Activated naive CD4-positive, alpha-beta T cell treated with anti-CD3 and anti-CD28 coated beads, Interleukin-2, amount 10 ng/mL, durations not matched to agents 7 days and 5 days (primary cell): ENCODE data around the gene SMYD5.
"Not testable (repeated sequence)": the region's sequence is repeated elsewhere in the genome, so short reads cannot be mapped to it uniquely, and the experiment has no call there.

Experiments
- CTCF ChIA-PET: fragments of 350-600 bp; sonication (Branson Sonifier 250); formaldehyde crosslinking; loops from one replicate; lab custom pipeline; 2021; ENCODE audit warnings: antibody characterized with exemption; lab: Charles Lee
- DNase-seq: peaks from one replicate; pipeline ENCODE4 v3.0.0-alpha.2; 2020
- H3K27ac Mint-ChIP-seq: one replicate; pipeline ENCODE4 v1.8.0; 2021; ENCODE audit warnings: mild to moderate bottlenecking, moderate library complexity, mixed read lengths
- H3K27me3 Mint-ChIP-seq: one replicate; pipeline ENCODE4 v1.8.0; 2021; ENCODE audit warnings: mild to moderate bottlenecking, mixed read lengths
- H3K36me3 Mint-ChIP-seq: one replicate; pipeline ENCODE4 v1.8.0; 2021; ENCODE audit warnings: mixed read lengths
- H3K4me1 Mint-ChIP-seq: one replicate; pipeline ENCODE4 v1.8.0; 2021; ENCODE audit warnings: mixed read lengths
- H3K4me3 Mint-ChIP-seq: one replicate; pipeline ENCODE4 v1.8.0; 2021; ENCODE audit warnings: mild to moderate bottlenecking, moderate library complexity, mixed read lengths
- H3K9me3 Mint-ChIP-seq: one replicate; pipeline ENCODE4 v1.8.0; 2021; ENCODE audit warnings: mixed read lengths

The SMYD5 gene

DNA sequence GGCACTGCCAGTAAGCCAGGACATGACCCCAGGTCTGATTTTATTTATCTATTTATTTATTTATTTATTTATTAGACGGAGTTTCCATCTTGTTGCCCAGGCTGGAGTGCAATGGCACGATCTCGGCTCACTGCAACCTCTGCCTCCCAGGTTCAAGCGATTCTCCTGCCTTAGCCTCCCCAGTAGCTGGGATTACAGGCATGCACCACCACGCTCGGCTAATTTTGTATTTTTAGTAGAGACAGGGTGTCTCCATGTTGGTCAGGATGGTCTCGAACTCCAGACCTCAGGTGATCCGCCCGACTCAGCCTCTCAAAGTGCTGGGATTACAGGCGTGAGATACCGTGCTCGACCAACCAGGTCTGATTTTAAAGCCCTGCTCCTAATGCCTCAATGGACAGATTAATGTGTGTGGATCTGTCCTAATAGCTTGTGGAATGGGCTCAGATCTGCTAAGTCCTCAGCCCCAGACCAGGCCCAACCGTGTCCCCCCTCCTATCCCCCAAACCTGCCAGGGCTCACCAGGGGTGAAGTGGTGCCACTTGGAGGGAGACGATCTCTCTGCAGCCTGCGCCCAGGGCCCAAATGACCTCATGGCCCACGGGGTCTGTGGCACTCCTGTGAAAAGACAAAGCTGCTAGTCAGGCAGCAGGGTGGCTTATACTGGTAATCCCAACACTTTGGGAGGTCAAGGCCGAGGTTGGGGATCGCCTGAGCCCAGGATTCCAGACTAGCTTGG, 48.8 kb downstream of the SMYD5 start:
- not testable (repeated sequence) for H3K4me3 Mint-ChIP-seq, H3K27ac Mint-ChIP-seq, H3K36me3 Mint-ChIP-seq, H3K9me3 Mint-ChIP-seq, H3K27me3 Mint-ChIP-seq, H3K4me1 Mint-ChIP-seq, DNase-seq
- CTCF ChIA-PET = interaction anchor here (1.0 kb wide), 1 partner anchor 19 kb away, joined by 3 read pairs; no protein-coding TSS in a partner anchor

DNA sequence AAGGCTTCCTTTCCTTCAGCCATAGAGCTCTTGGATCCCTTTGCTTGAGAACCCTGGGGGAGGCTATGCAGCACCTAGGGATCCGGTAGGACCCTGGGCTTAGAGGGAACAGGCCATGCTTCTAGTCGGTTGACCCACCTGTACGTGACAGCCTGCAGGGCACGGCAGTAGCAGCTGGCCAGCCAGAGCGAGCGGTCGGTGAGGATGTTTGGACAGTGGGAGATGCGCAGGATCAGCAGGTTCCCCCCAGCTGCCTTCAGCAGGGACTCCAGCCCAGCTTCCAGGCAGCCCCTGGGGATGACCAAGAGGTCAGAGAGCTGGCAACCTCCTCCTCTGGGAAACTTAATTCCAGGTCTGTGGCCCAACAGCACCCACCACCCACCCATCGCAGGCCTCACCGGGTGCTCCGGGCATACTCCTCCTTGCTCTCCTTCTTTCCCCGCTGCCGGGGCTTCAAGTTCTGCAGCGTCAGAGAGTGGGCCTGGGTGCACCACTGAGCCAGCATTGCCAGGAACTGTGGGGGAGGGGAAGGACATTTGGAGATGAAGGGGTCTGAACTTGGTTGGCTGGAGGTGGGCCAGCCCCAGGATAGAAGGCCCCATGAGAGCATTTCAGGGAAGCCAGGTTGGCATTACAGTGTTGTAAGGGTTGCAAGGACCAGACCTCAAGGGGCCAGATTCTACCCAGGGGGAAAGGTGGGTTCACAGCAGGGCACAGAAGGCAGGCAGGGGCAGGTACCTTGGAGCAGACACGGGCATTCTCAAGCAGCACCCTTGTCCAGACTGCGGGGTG, 49.7 kb downstream of the SMYD5 start:
- CTCF ChIA-PET = interaction anchor here (1.0 kb wide), 1 partner anchor 20 kb away, joined by 3 read pairs; no protein-coding TSS in a partner anchor
- Mint-ChIP-seq H3K4me3 (no peak overlapping the region), H3K4me1 (peaks cover 12% of the 10 kb centered on the region), H3K27me3 (no peaks in the 10 kb centered on the region), H3K9me3 (no peaks in the 10 kb centered on the region), H3K36me3 (peaks cover 3% of the 10 kb centered on the region), H3K27ac (no peak overlapping the region)
- DNase-seq = no peak

DNA sequence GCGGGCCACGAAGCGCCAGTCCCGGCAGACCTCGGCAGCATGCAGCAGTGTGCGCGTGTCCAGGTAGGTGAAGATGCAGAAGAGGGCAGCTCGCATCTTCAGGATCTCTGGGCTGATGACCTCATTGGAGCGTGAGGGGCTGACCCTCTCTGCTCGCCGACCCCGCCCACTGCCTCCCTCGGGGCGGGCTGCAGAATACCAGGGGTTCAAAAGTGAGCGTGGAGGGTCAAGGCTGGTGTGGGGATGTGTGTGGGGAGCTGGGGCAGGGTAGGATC, 50.2 kb downstream of the SMYD5 start:
- peaks cover 12% of the 10 kb centered on the region for H3K4me1 Mint-ChIP-seq
- CTCF ChIA-PET = no interaction called here
- peaks cover 3% of the 10 kb centered on the region for H3K36me3 Mint-ChIP-seq
- H3K9me3 Mint-ChIP-seq = no peaks in the 10 kb centered on the region
- DNase-seq = no peak
- no peaks in the 10 kb centered on the region for H3K27me3 Mint-ChIP-seq
- no peak overlapping the region for H3K27ac Mint-ChIP-seq
- H3K4me3 Mint-ChIP-seq = no peak overlapping the region

DNA sequence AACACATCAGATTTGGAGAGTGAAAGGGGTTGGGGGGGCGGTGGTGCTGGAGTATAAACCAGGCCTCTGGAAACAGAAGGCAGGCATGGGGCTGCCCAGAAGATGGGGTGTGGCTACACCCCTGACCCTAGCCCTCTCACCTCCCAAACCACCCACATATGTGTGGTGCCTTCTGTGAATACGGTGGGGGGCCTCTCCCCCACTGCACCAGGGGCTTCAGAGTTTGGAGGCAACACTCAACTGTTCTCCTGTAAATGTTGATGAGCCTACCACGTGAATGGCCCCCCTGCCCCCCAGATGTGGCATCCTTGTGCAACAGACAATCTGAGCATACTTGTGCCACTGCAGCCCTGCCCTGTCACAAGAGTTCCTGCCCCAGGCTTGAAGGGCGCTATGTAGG, 50.7 kb downstream of the SMYD5 start:
- H3K4me1 Mint-ChIP-seq = peaks cover 14% of the 10 kb centered on the region
- CTCF ChIA-PET = no interaction called here
- H3K27me3 Mint-ChIP-seq = no peaks in the 10 kb centered on the region
- H3K36me3 Mint-ChIP-seq = peaks cover 3% of the 10 kb centered on the region
- H3K9me3 Mint-ChIP-seq = no peaks in the 10 kb centered on the region
- no peak overlapping the region for H3K27ac Mint-ChIP-seq
- no peak overlapping the region for H3K4me3 Mint-ChIP-seq
- no peak for DNase-seq

DNA sequence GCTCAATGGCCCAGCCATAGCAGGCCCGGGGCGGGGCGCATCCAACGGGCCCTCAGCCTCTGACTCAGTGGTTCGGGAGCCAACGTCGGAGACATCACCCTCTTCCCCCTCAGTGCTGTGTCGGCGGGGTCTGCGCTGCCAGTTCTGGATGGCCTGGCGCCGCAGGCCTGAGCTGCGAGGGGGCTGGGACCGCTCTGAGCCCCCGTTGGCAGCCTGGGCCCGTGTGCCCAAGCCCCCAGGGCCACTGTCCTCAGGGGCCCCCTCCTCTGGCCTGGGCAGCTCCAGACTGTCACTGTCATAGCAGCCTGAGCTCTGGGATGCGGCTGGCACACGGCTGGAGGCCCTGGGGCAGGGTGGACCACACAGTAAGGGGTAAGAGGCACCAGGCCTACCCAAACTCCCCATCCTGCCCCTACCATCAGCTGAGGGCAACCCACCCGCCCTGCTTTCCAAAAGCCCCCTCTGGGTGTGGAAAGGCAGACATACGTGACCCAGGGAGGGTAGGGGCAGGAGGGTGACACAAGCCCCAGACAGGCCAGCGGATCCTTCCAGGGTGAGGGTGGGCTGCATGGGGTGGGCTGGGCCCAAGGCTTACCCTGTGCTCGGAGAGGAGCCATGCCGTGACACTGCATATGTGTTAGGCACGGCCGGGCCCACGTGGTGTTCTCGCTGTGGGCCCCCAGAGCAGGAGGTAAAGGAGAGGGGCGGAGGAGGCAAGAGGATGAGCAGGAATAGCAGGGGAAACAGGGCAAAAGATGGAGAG, 51.4 kb downstream of the SMYD5 start:
- CTCF ChIA-PET = no interaction called here
- Mint-ChIP-seq H3K4me3 (no peak overlapping the region), H3K4me1 (peaks cover 17% of the 10 kb centered on the region), H3K27me3 (no peaks in the 10 kb centered on the region), H3K9me3 (no peaks in the 10 kb centered on the region), H3K27ac (no peak overlapping the region), H3K36me3 (peaks cover 3% of the 10 kb centered on the region)
- no peak for DNase-seq

DNA sequence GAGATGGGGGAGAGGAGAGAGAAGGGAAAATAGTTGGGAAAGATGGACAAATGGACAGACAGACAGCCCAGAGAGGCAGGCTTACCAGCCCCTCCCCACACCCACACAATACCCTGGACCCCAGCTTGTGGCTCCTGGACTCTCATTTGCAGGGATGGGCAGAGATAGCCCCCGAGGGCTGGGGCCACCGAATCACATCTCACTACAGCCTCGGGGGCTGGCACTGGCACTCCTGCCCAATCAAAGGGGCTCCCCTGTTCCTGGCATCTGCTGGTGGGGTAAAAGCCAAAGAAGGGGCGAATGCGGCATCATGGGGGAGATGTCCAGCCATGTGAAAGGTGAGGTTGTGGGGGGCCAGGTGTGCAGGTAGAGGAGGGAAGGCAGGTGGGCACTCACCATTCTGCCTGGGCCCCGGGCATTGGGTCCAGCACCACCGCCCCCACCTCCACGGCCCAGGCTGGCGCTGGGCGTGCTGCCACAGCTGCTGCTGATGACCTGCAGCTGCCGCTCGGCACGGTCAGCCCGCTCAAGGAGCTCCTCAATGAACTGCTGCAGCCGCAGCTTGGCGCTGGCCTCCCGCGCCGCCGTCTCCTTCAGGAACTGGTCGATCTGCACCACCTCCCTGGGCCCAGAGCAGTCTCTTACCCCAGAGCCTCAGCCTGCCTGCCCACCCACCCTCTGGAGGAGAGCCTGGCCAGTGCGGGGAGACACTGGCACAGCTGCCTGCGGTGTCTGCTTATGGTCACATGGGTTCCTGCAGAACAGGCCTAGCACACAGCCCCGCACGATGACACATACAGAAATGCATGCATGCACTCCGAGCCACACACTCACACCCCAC, 52.2 kb downstream of the SMYD5 start:
- CTCF ChIA-PET = no interaction called here
- H3K4me3 Mint-ChIP-seq = no peak overlapping the region
- H3K9me3 Mint-ChIP-seq = no peaks in the 10 kb centered on the region
- H3K36me3 Mint-ChIP-seq = peaks cover 3% of the 10 kb centered on the region
- DNase-seq = no peak
- no peaks in the 10 kb centered on the region for H3K27me3 Mint-ChIP-seq
- H3K4me1 Mint-ChIP-seq = peaks cover 22% of the 10 kb centered on the region
- no peak overlapping the region for H3K27ac Mint-ChIP-seq

DNA sequence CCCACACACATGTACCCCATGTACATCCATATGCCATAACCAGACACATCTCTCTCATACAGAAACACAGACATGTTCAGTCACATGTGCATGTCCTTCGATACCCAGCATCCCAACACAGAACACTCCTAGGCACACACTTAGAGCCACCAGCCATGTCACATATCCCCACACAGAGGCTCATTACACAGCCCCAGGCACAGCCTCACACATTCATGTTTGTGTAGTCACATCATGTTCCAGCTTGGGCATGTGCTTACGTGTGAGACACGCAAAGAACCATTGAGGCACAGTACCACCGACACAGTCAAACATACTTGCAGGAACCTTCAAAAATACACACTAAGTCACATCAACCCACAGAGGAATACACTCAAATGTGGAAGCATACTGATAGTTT, 53.0 kb downstream of the SMYD5 start:
- H3K4me1 Mint-ChIP-seq = peaks cover 22% of the 10 kb centered on the region
- H3K9me3 Mint-ChIP-seq = no peaks in the 10 kb centered on the region
- H3K36me3 Mint-ChIP-seq = peaks cover 3% of the 10 kb centered on the region
- no peaks in the 10 kb centered on the region for H3K27me3 Mint-ChIP-seq
- no peak for DNase-seq
- CTCF ChIA-PET = no interaction called here
- H3K4me3 Mint-ChIP-seq = no peak overlapping the region
- no peak overlapping the region for H3K27ac Mint-ChIP-seq

DNA sequence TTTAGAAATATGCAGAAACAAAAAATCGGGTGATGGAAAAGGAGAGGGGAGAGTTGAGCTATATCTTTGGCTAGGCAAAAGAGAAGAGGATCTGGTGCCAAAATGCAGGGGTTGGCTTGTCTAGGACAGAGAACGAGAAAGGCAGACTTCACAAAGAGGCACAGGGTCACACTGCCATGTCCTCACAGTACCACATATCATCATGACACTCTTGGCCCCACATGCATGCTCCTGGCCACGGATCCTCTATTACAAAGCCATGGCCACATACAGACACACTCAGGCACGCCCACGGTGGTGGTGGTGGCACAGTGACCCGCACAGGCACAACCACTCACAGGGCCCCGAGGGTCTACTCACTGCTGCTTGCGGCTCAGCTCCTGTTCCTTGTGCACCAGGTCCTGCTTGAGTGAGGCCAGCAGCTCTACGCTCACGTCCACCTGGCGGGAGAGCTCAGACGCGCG, 54.4 kb downstream of the SMYD5 start:
- Mint-ChIP-seq H3K9me3 (no peaks in the 10 kb centered on the region), H3K4me1 (peaks cover 22% of the 10 kb centered on the region), H3K27ac (peak overlapping the region; percentile 62), H3K4me3 (peak overlapping the region; percentile 5), H3K27me3 (no peaks in the 10 kb centered on the region), H3K36me3 (peaks cover 3% of the 10 kb centered on the region)
- DNase-seq = no peak
- CTCF ChIA-PET = interaction anchor here (0.7 to 1.4 kb wide), 2 partner anchors 11 to 24 kb away, joined by 3 to 5 read pairs; partner anchors contain the start of gene EGR4

DNA sequence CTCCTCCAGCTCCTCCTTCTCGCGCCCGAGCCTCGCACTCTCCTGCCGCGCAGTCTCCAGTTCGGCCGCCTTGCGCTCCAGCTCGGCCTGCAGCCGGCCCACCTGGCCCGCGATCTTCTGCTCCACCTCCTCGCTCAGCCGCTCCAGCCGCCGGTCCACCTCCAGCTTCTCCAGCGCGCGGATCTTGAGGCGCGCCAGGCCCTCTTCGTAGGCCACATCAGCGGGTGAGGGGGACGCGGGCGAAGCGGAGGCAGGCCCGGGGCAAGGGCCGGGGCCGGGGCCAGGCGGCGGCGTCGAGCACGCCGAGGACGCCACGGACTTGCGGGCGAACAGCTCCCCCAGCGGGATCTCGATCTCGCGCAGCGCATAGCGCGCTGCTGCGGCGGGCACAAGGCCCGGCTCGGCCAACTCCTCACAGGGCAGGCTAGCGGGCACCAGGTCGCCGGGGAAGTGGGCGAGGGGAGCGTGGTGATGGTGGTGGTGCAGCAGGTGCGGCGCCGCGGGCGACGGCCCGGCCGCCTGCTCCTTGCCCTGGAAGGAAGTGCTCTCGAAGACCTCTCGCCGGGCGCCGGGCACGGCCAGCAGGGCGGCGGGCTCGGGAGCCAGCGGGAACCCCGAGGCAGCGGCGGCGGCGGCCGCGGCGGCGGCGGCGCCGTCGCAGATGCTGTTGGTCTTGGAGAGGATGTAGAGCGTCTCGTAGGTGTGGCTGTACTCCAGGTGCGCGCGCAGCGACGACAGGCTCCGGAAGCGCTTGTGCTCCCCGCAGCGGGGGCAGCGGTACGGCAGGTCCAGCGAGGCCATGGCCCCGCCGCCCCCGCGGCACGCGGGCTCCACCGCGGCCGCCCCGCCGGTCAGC, 55.0 kb downstream of the SMYD5 start:
- peak; percentile 86 for DNase-seq
- Mint-ChIP-seq H3K27me3 (no peaks in the 10 kb centered on the region), H3K27ac (no peak overlapping the region), H3K4me3 (peak overlapping the region; percentile 5), H3K9me3 (no peaks in the 10 kb centered on the region), H3K36me3 (peaks cover 3% of the 10 kb centered on the region), H3K4me1 (peaks cover 22% of the 10 kb centered on the region)
- CTCF ChIA-PET = interaction anchor here (0.7 to 1.4 kb wide), 2 partner anchors 12 to 24 kb away, joined by 3 to 5 read pairs; partner anchors contain the start of gene EGR4

DNA sequence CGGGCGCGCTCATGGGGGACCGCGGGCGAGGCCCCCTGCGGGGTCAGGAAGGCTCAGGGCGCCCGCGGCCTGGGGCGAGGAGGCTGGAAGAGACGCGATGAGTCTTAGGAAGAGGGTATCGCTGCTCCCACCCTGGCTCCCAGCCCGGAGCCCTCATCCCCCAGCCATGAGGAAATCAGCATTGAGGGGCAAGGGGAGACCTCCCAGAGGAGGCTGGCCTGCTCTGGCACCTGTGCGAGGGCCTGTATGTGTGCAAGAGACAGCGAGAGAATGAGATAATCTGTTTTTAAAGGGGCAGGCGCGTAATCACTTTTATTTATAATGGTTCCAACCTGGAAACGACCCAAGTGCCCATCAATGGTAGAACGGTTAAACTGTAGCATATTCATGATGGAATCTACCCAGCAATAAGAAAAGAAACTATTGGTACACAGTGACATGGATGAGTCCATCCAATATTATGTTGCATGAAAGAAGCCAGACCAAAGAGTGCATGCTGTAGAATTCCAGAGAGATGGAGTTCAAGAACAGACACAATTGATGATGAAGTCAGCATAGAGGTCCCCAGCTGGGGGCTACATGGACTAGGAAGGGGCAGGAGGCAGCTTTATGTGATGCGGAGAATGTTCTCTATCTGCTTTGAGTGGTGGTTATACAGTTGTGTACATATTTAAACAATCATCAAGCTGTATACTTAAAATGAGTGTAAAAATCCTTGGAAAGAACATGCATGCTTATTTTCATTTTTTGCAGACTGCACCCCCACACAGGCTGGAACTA, 55.8 kb downstream of the SMYD5 start:
- CTCF ChIA-PET = interaction anchor here (3.6 kb wide), 1 partner anchor 20 kb away, joined by 16 read pairs; no protein-coding TSS in a partner anchor
- Mint-ChIP-seq H3K4me1 (peaks cover 22% of the 10 kb centered on the region), H3K9me3 (no peaks in the 10 kb centered on the region), H3K27ac (peak overlapping the region; percentile 81), H3K36me3 (peaks cover 3% of the 10 kb centered on the region), H3K27me3 (no peaks in the 10 kb centered on the region), H3K4me3 (peak overlapping the region; percentile 50)
- no peak for DNase-seq

DNA sequence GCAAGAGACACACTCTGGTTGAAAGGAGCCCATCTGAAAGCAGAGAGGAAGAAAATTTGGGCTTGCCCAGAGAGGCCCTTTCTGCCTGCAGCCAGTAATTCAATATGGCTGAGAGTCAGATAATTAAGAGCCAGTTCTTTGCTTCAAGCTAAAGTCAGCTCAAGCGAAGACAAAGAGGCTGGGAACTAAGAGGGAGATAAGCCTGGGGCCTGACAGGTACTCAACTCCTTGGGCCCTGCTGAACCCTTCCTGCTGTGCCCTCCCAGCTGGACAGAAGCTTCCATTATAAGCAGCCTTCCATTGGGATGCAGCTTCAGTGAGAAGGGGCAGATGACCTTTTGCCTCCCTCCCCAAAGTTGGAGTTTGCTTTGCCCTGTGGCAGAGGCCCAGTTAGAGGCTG, 58.2 kb downstream of the SMYD5 start:
- no peaks in the 10 kb centered on the region for H3K27me3 Mint-ChIP-seq

More for the DNA sequence above, 58.2 kb downstream of the SMYD5 start:
- H3K4me1 Mint-ChIP-seq = peaks cover 19% of the 10 kb centered on the region
- CTCF ChIA-PET = interaction anchor here (1.2 to 3.6 kb wide), 2 partner anchors 9 to 17 kb away, joined by 3 to 16 read pairs; no protein-coding TSS in a partner anchor
- H3K9me3 Mint-ChIP-seq = no peaks in the 10 kb centered on the region
- H3K36me3 Mint-ChIP-seq = peaks cover 1% of the 10 kb centered on the region
- H3K27ac Mint-ChIP-seq = no peak overlapping the region
- DNase-seq = no peak
- no peak overlapping the region for H3K4me3 Mint-ChIP-seq
